Astrocyte of the spinal cord (primary cell): Measurements from ENCODE around the gene VAMP2.

Source experiments
- DNase-seq: peaks from one replicate; pipeline ENCODE4 v3.0.0; 2011; ENCODE audit warnings: low read depth, low spot score
- H3K4me3 ChIP-seq: 2 replicates; pipeline ENCODE4 v1.5.1; 2011; ENCODE audit warnings: low read depth, mild to moderate bottlenecking, low read length, moderate library complexity
- in situ Hi-C: cut with HindIII; loops from 2 replicates; pipeline ENCODE4 v1.10.0; 2017; ENCODE audit warnings: low sequenced_read_pairs
- TF ChIP-seq, protein P1 (sequence below): IDR thresholded peaks from 2 replicates; pipeline ENCODE4 v1.5.1; 2012; ENCODE audit warnings: low read depth, mild to moderate bottlenecking, low read length, inconsistent platforms

The VAMP2 gene

DNA sequence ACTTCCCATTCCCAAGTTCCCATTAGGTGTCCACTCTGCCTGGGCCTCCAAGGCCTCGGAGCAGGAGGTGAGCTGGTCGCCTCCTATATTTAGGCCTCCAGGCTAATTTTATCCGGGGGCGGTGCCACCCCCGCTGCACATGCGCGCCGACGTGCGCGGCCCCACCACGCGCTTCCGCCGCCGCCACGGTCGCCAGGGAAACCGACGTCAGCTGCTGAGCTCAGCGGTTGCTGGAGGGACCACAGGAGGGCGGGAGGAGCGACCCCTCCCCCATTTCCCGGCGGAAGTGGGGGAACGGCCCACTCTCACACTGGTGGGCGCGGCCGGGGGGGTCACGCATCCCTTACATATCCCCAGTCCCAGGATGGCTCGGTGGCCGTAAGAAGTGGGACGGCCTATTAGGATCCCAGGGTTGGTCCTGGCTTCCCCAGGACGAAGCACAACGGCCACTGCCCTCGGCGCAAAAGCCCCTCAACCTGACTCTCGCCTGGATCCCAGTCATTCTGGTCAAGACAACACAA, 11.6 kb downstream of the VAMP2 start:
- DNase-seq, result peak; percentile 96
- H3K4me3 ChIP-seq, result peak overlapping the region; percentile 93
- TF ChIP-seq, protein P1, sequence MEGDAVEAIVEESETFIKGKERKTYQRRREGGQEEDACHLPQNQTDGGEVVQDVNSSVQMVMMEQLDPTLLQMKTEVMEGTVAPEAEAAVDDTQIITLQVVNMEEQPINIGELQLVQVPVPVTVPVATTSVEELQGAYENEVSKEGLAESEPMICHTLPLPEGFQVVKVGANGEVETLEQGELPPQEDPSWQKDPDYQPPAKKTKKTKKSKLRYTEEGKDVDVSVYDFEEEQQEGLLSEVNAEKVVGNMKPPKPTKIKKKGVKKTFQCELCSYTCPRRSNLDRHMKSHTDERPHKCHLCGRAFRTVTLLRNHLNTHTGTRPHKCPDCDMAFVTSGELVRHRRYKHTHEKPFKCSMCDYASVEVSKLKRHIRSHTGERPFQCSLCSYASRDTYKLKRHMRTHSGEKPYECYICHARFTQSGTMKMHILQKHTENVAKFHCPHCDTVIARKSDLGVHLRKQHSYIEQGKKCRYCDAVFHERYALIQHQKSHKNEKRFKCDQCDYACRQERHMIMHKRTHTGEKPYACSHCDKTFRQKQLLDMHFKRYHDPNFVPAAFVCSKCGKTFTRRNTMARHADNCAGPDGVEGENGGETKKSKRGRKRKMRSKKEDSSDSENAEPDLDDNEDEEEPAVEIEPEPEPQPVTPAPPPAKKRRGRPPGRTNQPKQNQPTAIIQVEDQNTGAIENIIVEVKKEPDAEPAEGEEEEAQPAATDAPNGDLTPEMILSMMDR, result no peak
- in situ Hi-C loops, result no loop called here

DNA sequence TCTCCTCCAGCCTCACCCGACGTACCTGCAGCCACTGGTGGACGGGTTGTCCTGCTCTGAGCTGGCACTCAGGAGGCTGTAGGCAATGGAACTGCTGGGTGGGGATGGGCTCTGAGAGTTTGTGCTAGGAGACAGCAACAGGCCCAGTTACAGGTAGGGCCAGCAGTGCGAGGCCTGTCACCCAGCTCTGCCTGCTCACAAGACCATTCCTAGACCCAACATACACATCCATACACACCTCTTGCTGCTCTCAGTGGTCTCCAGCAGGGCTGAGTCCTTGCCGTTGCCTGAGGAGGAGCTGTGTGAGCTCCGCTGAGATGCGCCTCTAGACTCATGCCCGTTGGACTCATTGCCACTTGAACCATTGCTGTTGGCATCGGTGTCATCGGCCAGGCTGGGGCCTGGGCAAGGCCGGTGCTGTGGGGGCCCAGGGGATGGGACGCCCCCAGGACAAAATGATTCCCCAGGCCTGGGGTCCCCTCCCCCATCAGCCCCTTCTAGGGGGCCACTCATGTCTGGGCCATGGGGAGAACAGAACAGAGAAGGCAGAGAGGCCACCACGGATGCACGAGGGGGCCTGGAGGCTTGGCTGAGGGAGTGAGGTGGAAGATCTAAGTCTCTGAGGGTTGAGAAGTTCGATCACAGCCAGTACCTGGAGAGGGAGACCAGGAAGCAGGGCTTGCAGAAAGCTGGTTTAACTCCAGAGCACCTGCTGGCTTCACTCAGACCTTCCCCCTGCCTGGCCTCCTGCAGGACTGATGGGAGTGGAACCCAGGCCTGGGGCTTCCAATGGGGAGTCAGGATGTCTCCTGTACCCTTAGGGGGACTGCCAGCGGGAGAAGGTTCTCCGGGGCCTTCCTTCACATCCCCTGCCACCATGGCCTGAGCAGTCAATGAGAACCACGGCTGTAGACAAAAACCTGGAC, 12.3 kb downstream of the VAMP2 start:
- TF ChIP-seq, protein P1, result no peak
- no peak for DNase-seq
- peak overlapping the region; percentile 93 for H3K4me3 ChIP-seq
- in situ Hi-C loops, result no loop called here

- no peak for DNase-seq
- in situ Hi-C loops, result no loop called here
- no peak overlapping the region for H3K4me3 ChIP-seq
- TF ChIP-seq, protein P1, result no peak
These were observed 13.1 kb downstream of the VAMP2 start for GRCh38 chr17:8149419-8150193.

GRCh38 chr17:8148560-8148959, 14.2 kb downstream of the VAMP2 start:
- DNase-seq, result no peak
- TF ChIP-seq, protein P1, result no peak
- H3K4me3 ChIP-seq, result no peak overlapping the region
- in situ Hi-C loops, result no loop called here

GRCh38 chr17:8147805-8148404, 14.8 kb downstream of the VAMP2 start:
- in situ Hi-C loops, result no loop called here
- H3K4me3 ChIP-seq, result no peak overlapping the region
- no peak for DNase-seq
- TF ChIP-seq, protein P1, result no peak

GRCh38 chr17:8147141-8147804, 15.5 kb downstream of the VAMP2 start:
- TF ChIP-seq, protein P1, result no peak
- no peak overlapping the region for H3K4me3 ChIP-seq
- in situ Hi-C loops, result no loop called here
- DNase-seq, result no peak
